ENCODE data around the gene IL13RA1.

DNA sequence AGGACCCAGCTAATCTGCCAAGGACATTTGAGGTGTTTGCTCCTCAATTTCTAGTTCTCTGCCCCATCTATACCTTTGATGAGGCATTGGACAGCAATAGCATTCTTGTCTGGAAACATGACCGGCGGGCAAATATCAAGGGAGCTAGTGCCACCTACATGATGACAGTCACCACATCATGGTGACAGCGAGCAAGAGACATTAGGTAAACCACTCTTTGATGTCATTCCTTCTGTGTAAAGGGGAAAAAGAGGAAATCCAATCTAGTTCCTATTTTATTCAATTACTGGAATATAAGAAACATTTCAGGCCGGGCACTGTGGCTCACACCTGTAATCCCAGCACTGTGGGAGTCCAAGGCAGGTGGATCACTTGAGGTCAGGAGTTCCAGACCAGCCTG, 20.7 kb upstream of the IL13RA1 start:
- TF ChIP-seq KLF16 (tag by site-specific recombination; IDR thresholded peaks at IDR 0.05) (no peak), ZNF785 (tag by site-specific recombination; IDR thresholded peaks at IDR 0.05) (no peak)
- TF ChIP-seq, protein P1, sequence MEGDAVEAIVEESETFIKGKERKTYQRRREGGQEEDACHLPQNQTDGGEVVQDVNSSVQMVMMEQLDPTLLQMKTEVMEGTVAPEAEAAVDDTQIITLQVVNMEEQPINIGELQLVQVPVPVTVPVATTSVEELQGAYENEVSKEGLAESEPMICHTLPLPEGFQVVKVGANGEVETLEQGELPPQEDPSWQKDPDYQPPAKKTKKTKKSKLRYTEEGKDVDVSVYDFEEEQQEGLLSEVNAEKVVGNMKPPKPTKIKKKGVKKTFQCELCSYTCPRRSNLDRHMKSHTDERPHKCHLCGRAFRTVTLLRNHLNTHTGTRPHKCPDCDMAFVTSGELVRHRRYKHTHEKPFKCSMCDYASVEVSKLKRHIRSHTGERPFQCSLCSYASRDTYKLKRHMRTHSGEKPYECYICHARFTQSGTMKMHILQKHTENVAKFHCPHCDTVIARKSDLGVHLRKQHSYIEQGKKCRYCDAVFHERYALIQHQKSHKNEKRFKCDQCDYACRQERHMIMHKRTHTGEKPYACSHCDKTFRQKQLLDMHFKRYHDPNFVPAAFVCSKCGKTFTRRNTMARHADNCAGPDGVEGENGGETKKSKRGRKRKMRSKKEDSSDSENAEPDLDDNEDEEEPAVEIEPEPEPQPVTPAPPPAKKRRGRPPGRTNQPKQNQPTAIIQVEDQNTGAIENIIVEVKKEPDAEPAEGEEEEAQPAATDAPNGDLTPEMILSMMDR (tag by site-specific recombination; IDR thresholded peaks at IDR 0.05) = no peak

Measured in HEK293 (cell line).